ENCODE measurements around the gene HYCC1. TPM values are rescaled to one million over a fixed set of nuclear protein-coding genes. Genes with fewer than 3 reads are reported as not detected.

Gene HYCC1
- total and polyA plus RNA-seq, 2 experiments from 2014 or later = 55.4 to 181 TPM

- Mint-ChIP-seq H3K4me3 (no peak overlapping the region), H3K36me3 (ENCODE audit: low read depth) (no peaks in the 10 kb centered on the region), H3K9me3 (no peaks in the 10 kb centered on the region), H3K4me1 (peaks cover 5% of the 10 kb centered on the region), H3K27me3 (ENCODE audit: insufficient read depth, low read depth, poor library complexity) (no peaks in the 10 kb centered on the region), H3K27ac (no peak overlapping the region)
- DNase-seq (ENCODE audit: low spot score) (no peak), ATAC-seq (no peak)
- Histone ChIP-seq H3K4me2 (no peak overlapping the region), H3F3A (replicated peaks; ENCODE audit: low read depth) (no peaks in the 10 kb centered on the region), H2AFZ (no peak overlapping the region), H3K27ac (ENCODE audit: low read depth) (no peak overlapping the region), H3K4me1 (ENCODE audit: insufficient read depth) (peaks cover 7% of the 10 kb centered on the region; the same call in 1 of the 2 replicates), H3K79me2 (replicated peaks; ENCODE audit: insufficient read depth) (no peaks in the 10 kb centered on the region), H3K27me3 (ENCODE audit: insufficient read depth) (no peaks in the 10 kb centered on the region; the same call in 1 of the 2 replicates), H3K36me3 (ENCODE audit: insufficient read depth) (no peaks in the 10 kb centered on the region), H4K20me1 (replicated peaks; ENCODE audit: insufficient read depth) (no peaks in the 10 kb centered on the region), H3K4me3 (no peak overlapping the region), H3K9me2 (ENCODE audit: insufficient read depth) (peaks cover 4% of the 10 kb centered on the region; the same call in 1 of the 2 replicates)
- no peak for TF ChIP-seq CREB1 (CRISPR knock-in tag; IDR thresholded peaks at IDR 0.05; ENCODE audit: low read depth)
Observed at GRCh38 chr7:23022851-23023250, 8.9 kb upstream of the HYCC1 start.

GRCh38 chr7:23022258-23022769 lies 8.4 kb upstream of the HYCC1 start:
- Mint-ChIP-seq H3K36me3 (ENCODE audit: low read depth) (no peaks in the 10 kb centered on the region), H3K4me1 (peaks cover 5% of the 10 kb centered on the region), H3K27me3 (ENCODE audit: insufficient read depth, low read depth, poor library complexity) (no peaks in the 10 kb centered on the region), H3K4me3 (no peak overlapping the region), H3K9me3 (no peaks in the 10 kb centered on the region), H3K27ac (no peak overlapping the region)
- Histone ChIP-seq H3K4me3 (no peak overlapping the region), H3K79me2 (replicated peaks; ENCODE audit: insufficient read depth) (no peaks in the 10 kb centered on the region), H3F3A (replicated peaks; ENCODE audit: low read depth) (no peaks in the 10 kb centered on the region), H3K27ac (ENCODE audit: low read depth) (no peak overlapping the region), H2AFZ (no peak overlapping the region), H3K9me2 (ENCODE audit: insufficient read depth) (peaks cover 4% of the 10 kb centered on the region; the same call in 1 of the 2 replicates), H3K4me1 (ENCODE audit: insufficient read depth) (peaks cover 7% of the 10 kb centered on the region; the same call in 1 of the 2 replicates), H3K4me2 (no peak overlapping the region), H3K27me3 (ENCODE audit: insufficient read depth) (no peaks in the 10 kb centered on the region; the same call in 1 of the 2 replicates), H4K20me1 (replicated peaks; ENCODE audit: insufficient read depth) (no peaks in the 10 kb centered on the region), H3K36me3 (ENCODE audit: insufficient read depth) (no peaks in the 10 kb centered on the region)
- ATAC-seq (no peak), DNase-seq (ENCODE audit: low spot score) (no peak)
- TF ChIP-seq CREB1 (CRISPR knock-in tag; IDR thresholded peaks at IDR 0.05; ENCODE audit: low read depth) = no peak
- TF ChIP-seq EZH2 (IDR thresholded peaks at IDR 0.05; ENCODE audit: low read depth, unreplicated experiment) = no peak
- no peak for TF ChIP-seq ZNF114 (CRISPR knock-in tag; IDR thresholded peaks at IDR 0.05)
- no peak for TF ChIP-seq ZNF462 (CRISPR knock-in tag; IDR thresholded peaks at IDR 0.05)
- no peak for TF ChIP-seq ZNF331 (CRISPR knock-in tag; IDR thresholded peaks at IDR 0.05; ENCODE audit: low read depth)
- TF ChIP-seq POLR2AphosphoS5 (IDR thresholded peaks at IDR 0.05; ENCODE audit: low read depth) = no peak
- TF ChIP-seq ETS1 (IDR thresholded peaks at IDR 0.05) = no peak
- TF ChIP-seq JUNB (IDR thresholded peaks at IDR 0.05; ENCODE audit: unreplicated experiment) = no peak
- TF ChIP-seq CTCF (conservative IDR thresholded peaks at IDR 0.05; ENCODE audit: low read depth in 2 of 2) = no peak

Measured in GM23338 (cell line).